Hepatocyte (in vitro differentiated cells): ENCODE results near the gene PYDC1.

ENCODE experiments used
- EZH2 ChIP-seq: fragments of 200-600 bp; sonication (generic); IDR thresholded peaks from 2 replicates; pipeline ENCODE4 v1.6.1; 2016; ENCODE audit warnings: antibody characterized with exemption, mild to moderate bottlenecking, borderline replicate concordance
- TF ChIP-seq, protein P1 (sequence below): fragments of 200-600 bp; sonication (generic); IDR thresholded peaks from 2 replicates; pipeline ENCODE4 v1.5.1; 2016; ENCODE audit warnings: antibody characterized with exemption, mild to moderate bottlenecking; ENCODE audit not compliant: poor library complexity

- TF ChIP-seq, protein P1, sequence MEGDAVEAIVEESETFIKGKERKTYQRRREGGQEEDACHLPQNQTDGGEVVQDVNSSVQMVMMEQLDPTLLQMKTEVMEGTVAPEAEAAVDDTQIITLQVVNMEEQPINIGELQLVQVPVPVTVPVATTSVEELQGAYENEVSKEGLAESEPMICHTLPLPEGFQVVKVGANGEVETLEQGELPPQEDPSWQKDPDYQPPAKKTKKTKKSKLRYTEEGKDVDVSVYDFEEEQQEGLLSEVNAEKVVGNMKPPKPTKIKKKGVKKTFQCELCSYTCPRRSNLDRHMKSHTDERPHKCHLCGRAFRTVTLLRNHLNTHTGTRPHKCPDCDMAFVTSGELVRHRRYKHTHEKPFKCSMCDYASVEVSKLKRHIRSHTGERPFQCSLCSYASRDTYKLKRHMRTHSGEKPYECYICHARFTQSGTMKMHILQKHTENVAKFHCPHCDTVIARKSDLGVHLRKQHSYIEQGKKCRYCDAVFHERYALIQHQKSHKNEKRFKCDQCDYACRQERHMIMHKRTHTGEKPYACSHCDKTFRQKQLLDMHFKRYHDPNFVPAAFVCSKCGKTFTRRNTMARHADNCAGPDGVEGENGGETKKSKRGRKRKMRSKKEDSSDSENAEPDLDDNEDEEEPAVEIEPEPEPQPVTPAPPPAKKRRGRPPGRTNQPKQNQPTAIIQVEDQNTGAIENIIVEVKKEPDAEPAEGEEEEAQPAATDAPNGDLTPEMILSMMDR: no peak
- no peak for TF ChIP-seq EZH2
Observed at GRCh38 chr16:31246296-31246695, 29.4 kb upstream of the PYDC1 start.
